ENCODE results near the gene SPARC.
A peak's percentile ranks its signal among the peaks of the same experiment; 100 is the strongest.

Gene SPARC

DNA sequence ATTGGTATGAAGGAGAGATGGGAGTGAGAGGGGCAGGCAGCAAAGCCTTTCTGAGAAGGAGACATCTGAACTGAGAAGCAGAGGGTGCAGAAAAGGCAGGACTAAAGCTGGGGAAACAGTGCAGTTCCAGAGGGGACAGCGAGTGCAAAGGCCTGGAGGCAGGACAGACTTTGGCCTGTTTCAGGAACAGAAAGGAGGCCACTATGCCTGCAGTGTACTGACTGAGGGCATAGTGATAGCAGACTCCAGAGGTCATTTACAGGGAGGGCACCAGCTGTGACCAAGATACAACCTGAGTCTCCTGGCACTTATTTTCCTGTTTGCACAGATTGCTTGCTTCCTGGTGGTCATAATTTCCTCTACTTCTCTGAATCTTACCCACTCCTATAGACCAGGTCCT lies 29.6 kb downstream of the SPARC start:
- DNase-seq = no peak

- no peak for DNase-seq
Measured at GRCh38 chr5:151656311-151656710, 30.4 kb downstream of the SPARC start.

- DNase-seq = peak; percentile 82
Measured at GRCh38 chr5:151651997-151652645, 34.6 kb downstream of the SPARC start.

GRCh38 chr5:151648988-151649387 lies 37.7 kb downstream of the SPARC start:
- DNase-seq = no peak

GRCh38 chr5:151648089-151648488 lies 38.6 kb downstream of the SPARC start:
- DNase-seq = no peak

- peak; percentile 87 for DNase-seq
Measured at GRCh38 chr5:151647320-151647861, 39.3 kb downstream of the SPARC start.

DNA sequence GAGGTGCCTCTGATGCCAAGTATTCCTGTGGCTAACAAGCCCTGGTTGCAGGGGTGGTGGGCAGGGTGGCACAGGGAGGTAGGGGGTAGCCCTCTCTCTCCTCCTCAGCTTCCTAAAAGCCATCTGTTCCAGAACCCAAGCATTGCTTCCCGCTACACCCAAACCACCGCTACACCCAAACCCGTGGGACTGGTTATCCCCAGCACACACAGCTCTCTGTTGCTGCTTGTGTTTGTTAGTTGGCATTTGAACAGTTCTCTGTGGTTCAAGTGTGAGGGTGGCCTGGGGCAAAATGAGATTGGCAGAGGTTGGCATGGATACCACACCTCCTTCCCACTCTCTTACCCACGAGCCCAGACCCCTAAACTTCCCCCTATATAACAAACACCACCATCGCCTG lies 40.4 kb downstream of the SPARC start:
- DNase-seq = no peak

DNA sequence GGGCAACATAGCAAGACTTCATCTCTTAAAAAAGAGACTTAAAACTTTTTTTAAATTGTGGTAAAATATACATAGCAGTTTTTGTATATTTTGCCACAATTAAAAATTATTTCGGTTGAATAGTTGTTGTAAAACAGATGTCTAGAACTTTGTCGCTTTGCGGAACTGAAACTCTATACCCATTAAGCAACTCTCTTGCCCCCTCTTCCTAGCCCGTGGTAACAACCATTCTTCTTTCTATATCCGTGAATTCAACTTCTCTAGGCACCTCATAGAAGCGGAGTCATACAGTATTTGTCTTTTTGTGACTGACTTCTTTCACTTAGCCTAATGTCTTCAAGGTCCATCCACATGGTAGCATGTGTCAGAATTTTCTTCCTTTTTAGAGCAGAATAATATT lies 43.3 kb downstream of the SPARC start:
- DNase-seq = peak; percentile 77

- peak; percentile 13 for DNase-seq
Measured at GRCh38 chr5:151642472-151643140, 44.1 kb downstream of the SPARC start.

GRCh38 chr5:151638619-151639018 lies 48.1 kb downstream of the SPARC start:
- DNase-seq = no peak

- no peak for DNase-seq
Measured at GRCh38 chr5:151637676-151638075, 49.0 kb downstream of the SPARC start.

GRCh38 chr5:151633892-151634291 lies 52.8 kb downstream of the SPARC start:
- DNase-seq = no peak

DNA sequence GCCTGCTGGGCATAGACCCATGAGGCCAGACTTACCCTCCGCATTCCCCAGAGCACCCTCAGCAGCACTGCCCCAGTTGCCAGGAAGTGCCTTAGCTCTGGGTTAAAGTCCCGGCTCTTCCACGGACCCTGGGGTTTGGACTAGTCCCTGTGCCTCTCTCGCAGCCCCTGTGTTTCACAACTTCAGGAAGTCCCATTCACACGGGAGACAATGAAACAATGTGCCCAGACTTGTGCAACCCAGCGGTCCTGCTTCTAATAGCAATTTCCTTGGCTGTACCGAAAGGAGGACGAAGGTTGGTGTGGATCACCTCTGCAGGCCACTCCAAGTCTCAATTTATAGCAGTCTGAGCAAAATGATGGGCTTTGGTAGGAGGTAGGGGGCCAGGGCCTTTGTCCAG lies 53.8 kb downstream of the SPARC start:
- no peak for DNase-seq

DNA sequence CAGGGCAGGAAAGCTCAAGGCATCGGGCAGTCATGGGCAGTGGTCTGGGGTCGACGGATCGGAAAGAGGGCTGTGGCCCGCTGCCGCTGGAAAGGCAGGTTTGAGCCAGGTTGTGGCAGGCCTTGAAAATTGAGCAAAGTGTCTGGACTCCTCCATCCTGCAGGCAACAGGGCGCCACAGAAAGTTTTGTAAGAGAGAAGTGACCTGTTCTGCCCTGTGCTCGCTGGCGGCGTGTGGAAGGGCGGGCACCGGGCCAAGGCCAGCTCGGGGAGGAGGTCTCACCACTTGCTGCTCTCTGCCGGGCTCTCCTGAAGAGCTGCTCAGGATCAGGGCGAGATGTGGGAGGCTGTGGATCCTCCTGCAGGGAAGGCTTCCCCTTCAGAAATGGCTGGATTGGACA lies 54.2 kb downstream of the SPARC start:
- no peak for DNase-seq

DNA sequence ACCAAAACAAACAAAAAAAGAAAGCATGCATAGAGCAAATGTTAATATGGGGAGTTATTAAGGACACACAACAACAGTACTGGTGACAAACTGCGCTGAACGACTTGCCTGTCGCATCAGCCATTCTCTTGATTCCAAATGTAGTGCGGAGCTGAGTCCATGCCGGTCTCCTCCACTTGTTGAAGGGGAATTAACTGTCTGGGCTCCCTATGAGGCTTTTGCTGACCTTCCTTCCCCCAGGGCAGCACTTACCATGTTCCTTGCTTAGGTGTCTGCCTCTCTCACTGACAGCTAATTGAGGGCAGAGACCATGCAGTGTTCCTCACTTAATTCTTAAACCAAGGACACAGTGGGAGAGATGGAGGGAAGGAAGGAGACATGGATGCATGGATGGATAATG lies 54.8 kb downstream of the SPARC start:
- DNase-seq = no peak

DNA sequence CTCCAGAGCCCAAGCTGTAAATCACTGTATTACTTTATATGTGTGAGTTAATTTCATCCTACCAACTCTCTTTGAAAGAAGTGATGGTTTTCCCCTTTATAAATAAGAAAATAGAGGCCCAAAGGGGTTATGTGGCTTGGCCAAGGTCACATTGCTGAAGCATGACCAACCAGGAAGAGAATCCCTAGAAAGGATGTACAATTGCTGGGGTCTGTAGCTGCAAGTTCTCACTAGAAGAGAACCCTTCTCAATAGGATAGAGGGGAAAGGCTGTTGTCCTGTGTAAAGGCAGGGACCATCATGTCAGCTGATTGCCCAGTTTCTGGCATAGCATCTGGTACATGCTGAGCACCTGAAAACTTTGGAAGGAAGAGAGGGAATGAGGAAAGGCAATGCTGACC lies 56.6 kb downstream of the SPARC start:
- no peak for DNase-seq

- no peak for DNase-seq
Measured at GRCh38 chr5:151628112-151628823, 58.4 kb downstream of the SPARC start.

GRCh38 chr5:151627650-151628049 lies 59.1 kb downstream of the SPARC start:
- DNase-seq = no peak

- DNase-seq = no peak
Measured at GRCh38 chr5:151625285-151625684, 61.4 kb downstream of the SPARC start.

DNA sequence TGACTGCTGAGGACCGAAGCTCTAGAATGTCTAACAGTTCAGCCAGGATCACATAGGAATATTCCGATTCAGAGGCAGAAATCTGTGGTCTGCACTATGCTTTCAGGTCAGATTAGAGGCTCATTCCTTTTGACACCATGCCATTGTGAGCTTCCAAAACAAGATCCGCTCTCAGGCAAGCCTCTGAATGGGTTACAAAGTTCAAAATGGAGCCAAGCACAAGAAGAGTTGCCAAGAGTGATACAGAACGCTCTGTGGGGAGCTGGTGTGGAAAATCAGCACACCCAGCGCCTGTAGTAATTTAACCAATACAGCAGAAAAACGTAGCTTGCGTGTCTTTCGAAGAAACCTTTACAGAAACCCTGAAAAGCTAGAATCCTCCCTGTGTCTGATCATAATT lies 62.2 kb downstream of the SPARC start:
- no peak for DNase-seq

DNA sequence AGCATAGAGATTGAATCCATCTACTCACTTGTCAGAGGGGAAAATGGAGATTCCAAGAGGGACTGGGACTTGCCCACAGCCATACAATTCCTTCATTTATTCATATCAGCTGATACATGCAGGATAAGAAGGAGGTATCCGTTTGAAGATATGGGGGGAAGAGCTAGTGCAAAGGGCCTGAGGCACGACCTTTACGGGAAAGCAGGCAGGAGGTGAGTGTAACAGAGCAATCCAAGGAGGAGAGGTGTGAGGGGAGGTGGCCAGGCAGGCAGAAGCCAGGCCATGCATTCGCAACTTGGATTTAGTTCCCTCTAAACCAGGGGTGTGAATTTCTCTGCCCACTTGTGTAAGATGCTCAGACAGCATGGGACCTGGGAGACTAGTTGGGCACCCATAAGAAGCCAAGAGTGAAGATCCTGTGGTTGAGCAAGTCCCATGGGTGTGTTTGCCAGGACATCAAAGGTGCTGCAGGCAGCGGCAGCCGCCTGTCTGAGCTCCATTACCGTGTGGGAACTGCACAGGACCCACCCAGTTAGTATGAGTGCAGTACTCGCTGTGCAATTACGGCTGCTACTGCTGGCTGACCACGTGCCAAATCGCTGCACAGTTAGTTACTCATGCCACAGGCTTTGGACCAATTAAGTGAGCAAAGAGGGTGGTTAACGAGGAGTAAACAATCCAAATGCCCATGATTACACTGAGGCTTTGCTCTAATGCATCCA lies 64.2 kb downstream of the SPARC start:
- DNase-seq = no peak

GRCh38 chr5:151620461-151620840 lies 66.3 kb downstream of the SPARC start:
- no peak for DNase-seq

GRCh38 chr5:151619812-151620460 lies 66.8 kb downstream of the SPARC start:
- DNase-seq = no peak
